A172 (cell line): ENCODE measurements around the gene ARF3. TPM values are rescaled to one million over a fixed set of nuclear protein-coding genes. Genes with fewer than 3 reads are reported as not detected.

Experiments
- total RNA-seq: library from RNA; depleted of rRNA; stranded (reverse); fragments of >200 nt; shearing (Covaris generic); gene quantifications from 2 replicates; pipeline ENCODE4 v1.2.3, GENCODE V29; 2014; rRNA removed

ARF3 gene
- total RNA-seq, 1 experiment from 2014 or later: 51.9 TPM

Other genes starting within 250 kb of the ARF3 start
- gene CCNT1, start 240.8 kb downstream of the ARF3 start, total RNA-seq: 23.4 and 24.4 TPM in 2 replicates
- gene ADCY6, start 168.4 kb downstream of the ARF3 start, total RNA-seq: 13.1 and 14.5 TPM in 2 replicates
- gene CACNB3, start 139.0 kb downstream of the ARF3 start, total RNA-seq: 11.7 and 20.4 TPM in 2 replicates
- gene DDX23, start 105.3 kb downstream of the ARF3 start, total RNA-seq: 105 and 114 TPM in 2 replicates
- gene RND1, start 91.6 kb downstream of the ARF3 start, total RNA-seq: 0.12 and 0.24 TPM in 2 replicates
- 2.8 and 3.3 TPM in 2 replicates for gene FKBP11, start 32.0 kb downstream of the ARF3 start, total RNA-seq
- gene WNT10B, start 14.2 kb upstream of the ARF3 start, total RNA-seq: 0.36 and 1.5 TPM in 2 replicates
- not detected in 2 replicates for gene WNT1, start 20.8 kb upstream of the ARF3 start, total RNA-seq
- 0.03 and 0.19 TPM in 2 replicates for gene DDN, start 41.9 kb upstream of the ARF3 start, total RNA-seq
- 71.9 and 98.1 TPM in 2 replicates for gene PRKAG1, start 61.3 kb upstream of the ARF3 start, total RNA-seq
- gene KMT2D, start 103.3 kb upstream of the ARF3 start, total RNA-seq: 17.2 and 41.4 TPM in 2 replicates
- 1.2 and 8.0 TPM in 2 replicates for gene RHEBL1, start 112.5 kb upstream of the ARF3 start, total RNA-seq
- not detected in 2 replicates for gene DHH, start 137.3 kb upstream of the ARF3 start, total RNA-seq
- gene LMBR1L, start 153.4 kb upstream of the ARF3 start, total RNA-seq: 16.4 and 21.4 TPM in 2 replicates
- gene TUBA1B, start 173.9 kb upstream of the ARF3 start, total RNA-seq: 2,613 and 2,957 TPM in 2 replicates
- 884 and 1,296 TPM in 2 replicates for gene TUBA1A, start 231.6 kb upstream of the ARF3 start, total RNA-seq